ENCODE data around the gene UBE2D1. TPM values are rescaled to one million over a fixed set of nuclear protein-coding genes. Genes with fewer than 3 reads are reported as not detected.

Gene UBE2D1
- total RNA-seq, 4 donors from 2014 or later, result 15.6 to 23.8 (median 16.1) TPM

GRCh38 chr10:58372607-58373441 is 38.0 kb downstream of the UBE2D1 start:
- ATAC-seq (ENCODE audit: low FRiP score) (no peak), DNase-seq (ENCODE audit: low spot score) (no peak)
- TF ChIP-seq, protein P1, sequence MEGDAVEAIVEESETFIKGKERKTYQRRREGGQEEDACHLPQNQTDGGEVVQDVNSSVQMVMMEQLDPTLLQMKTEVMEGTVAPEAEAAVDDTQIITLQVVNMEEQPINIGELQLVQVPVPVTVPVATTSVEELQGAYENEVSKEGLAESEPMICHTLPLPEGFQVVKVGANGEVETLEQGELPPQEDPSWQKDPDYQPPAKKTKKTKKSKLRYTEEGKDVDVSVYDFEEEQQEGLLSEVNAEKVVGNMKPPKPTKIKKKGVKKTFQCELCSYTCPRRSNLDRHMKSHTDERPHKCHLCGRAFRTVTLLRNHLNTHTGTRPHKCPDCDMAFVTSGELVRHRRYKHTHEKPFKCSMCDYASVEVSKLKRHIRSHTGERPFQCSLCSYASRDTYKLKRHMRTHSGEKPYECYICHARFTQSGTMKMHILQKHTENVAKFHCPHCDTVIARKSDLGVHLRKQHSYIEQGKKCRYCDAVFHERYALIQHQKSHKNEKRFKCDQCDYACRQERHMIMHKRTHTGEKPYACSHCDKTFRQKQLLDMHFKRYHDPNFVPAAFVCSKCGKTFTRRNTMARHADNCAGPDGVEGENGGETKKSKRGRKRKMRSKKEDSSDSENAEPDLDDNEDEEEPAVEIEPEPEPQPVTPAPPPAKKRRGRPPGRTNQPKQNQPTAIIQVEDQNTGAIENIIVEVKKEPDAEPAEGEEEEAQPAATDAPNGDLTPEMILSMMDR (IDR thresholded peaks at IDR 0.05), result no peak

DNA sequence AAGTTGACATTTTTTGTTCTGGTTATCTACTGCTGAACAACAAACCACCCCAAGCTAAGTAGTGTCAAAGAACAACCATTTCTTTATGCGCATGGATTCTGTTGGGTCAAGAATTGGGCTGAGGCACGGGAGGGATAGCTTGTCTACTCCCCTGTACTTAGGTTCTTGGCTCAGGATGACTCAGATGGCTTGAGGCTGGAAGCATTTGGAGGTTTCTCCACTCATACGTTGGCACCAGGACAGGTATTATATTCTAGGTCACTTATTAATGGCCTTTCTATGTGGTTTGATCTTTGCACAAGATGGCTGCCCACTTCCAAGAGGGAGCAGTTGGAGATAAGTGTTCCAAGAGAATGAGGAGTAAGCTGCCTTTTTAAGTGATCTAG is 38.6 kb downstream of the UBE2D1 start:
- TF ChIP-seq, protein P1 (IDR thresholded peaks at IDR 0.05), result no peak
- no peak for ATAC-seq (ENCODE audit: low FRiP score)
- no peak for DNase-seq (ENCODE audit: low spot score)

DNA sequence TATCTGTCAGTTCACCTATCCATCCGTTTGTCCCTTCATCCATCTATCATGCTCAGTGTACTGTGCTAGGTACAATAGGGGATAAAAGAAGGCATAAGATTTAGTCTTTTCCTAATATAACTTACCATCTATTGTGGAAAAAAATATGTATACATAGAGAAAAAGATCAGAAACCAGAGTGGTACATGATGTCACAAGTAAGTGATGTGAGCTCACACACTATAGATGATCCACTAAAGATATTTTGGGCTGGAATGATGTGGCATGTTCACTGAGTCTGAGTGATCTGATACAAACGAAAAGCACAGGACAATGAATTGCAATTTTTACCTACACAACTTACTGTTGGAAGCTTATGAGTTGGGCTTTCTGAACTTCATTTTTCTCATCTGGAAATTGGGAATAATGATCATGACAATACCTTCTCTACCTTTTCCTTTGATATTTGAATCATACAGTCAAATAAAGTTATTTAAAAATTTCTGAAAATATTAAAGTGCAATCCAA is 47.7 kb downstream of the UBE2D1 start:
- DNase-seq (ENCODE audit: low spot score) (no peak), ATAC-seq (ENCODE audit: low FRiP score) (no peak)
- TF ChIP-seq, protein P1 (IDR thresholded peaks at IDR 0.05), result no peak

- TF ChIP-seq, protein P1 (IDR thresholded peaks at IDR 0.05), result no peak
- DNase-seq (ENCODE audit: low spot score), result no peak
- ATAC-seq (ENCODE audit: low FRiP score), result no peak
Observed at GRCh38 chr10:58384095-58384494, 49.3 kb downstream of the UBE2D1 start.

DNA sequence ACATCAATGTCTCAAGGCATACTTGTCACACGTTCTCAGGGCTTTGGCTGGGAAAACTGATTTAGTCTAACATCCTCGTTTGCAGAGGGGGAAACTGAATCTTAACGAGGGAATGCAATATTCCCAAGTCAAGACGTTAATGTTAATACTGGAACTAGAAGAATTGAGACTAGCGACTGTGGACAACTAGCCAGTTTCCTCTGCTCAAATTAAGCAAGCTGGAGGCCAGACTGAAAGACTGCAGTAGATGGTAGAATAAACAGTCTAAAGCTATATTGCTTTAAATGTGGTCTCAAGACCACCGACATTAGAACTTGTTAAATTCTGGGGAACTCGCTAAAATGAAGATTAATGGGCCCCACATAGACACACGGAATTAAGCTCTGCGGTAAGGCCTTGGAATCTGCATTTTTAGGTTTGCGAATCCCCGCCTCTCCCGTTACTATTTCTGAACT is 49.8 kb downstream of the UBE2D1 start:
- ATAC-seq (ENCODE audit: low FRiP score), result no peak
- TF ChIP-seq, protein P1 (IDR thresholded peaks at IDR 0.05), result no peak
- DNase-seq (ENCODE audit: low spot score), result no peak

GRCh38 chr10:58384999-58385783 is 50.4 kb downstream of the UBE2D1 start, which contains the start of gene TFAM:
TFAM (plus strand) TSS chr10:58385410; CDS start chr10:58385548, 138 bp downstream.
- TF ChIP-seq, protein P1 (IDR thresholded peaks at IDR 0.05), result no peak
- DNase-seq (ENCODE audit: low spot score) (peak; percentile 98), ATAC-seq (ENCODE audit: low FRiP score) (peak; percentile 99)

Data from omental fat pad (tissue), 4 donors.